Skeletal muscle satellite cell (primary cell): ENCODE data around the gene FANCI.
"Not testable (repeated sequence)": the region's sequence is repeated elsewhere in the genome, so short reads cannot be mapped to it uniquely, and the experiment has no call there.

Experiments
- H3K27me3 ChIP-seq: 2 replicates; pipeline ENCODE4 v1.7.0; 2013; ENCODE audit warnings: low read length; ENCODE audit not compliant: control insufficient read depth, insufficient read depth
- H3K36me3 ChIP-seq: 2 replicates; pipeline ENCODE4 v1.7.0; 2013; ENCODE audit warnings: mild to moderate bottlenecking, control low read depth, low read length; ENCODE audit not compliant: insufficient read depth
- H3K4me1 ChIP-seq: 2 replicates; pipeline ENCODE4 v1.7.0; 2013; ENCODE audit warnings: low read length; ENCODE audit not compliant: control insufficient read depth, insufficient read depth
- H3K4me2 ChIP-seq: 2 replicates; pipeline ENCODE4 v1.7.0; 2013; ENCODE audit warnings: mild to moderate bottlenecking, low read length
- H3K4me3 ChIP-seq: 2 replicates; pipeline ENCODE4 v1.7.0; 2013; ENCODE audit warnings: low read length
- H3K9ac ChIP-seq: 2 replicates; pipeline ENCODE4 v1.7.0; 2013; ENCODE audit warnings: mild to moderate bottlenecking, low read depth, low read length, moderate library complexity
- H3K9me3 ChIP-seq: replicated peaks from 2 replicates; pipeline ENCODE4 v1.7.0; 2013; ENCODE audit warnings: mild to moderate bottlenecking, control low read depth, low read length

Gene FANCI

GRCh38 chr15:89277281-89277680, 33.5 kb downstream of the FANCI start:
- not testable (repeated sequence) for H3K36me3 ChIP-seq, H3K27me3 ChIP-seq, H3K4me2 ChIP-seq, H3K9me3 ChIP-seq, H3K4me1 ChIP-seq, H3K4me3 ChIP-seq, H3K9ac ChIP-seq

GRCh38 chr15:89278307-89278706, 34.5 kb downstream of the FANCI start:
- Histone ChIP-seq H3K9ac (no peak overlapping the region), H3K4me1 (no peaks in the 10 kb centered on the region), H3K4me2 (no peak overlapping the region), H3K9me3 (no peaks in the 10 kb centered on the region), H3K36me3 (no peaks in the 10 kb centered on the region), H3K27me3 (no peaks in the 10 kb centered on the region), H3K4me3 (no peak overlapping the region)

GRCh38 chr15:89282631-89283030, 38.9 kb downstream of the FANCI start:
- Histone ChIP-seq H3K9ac (no peak overlapping the region), H3K4me2 (no peak overlapping the region), H3K9me3 (no peaks in the 10 kb centered on the region), H3K4me3 (no peak overlapping the region), H3K27me3 (no peaks in the 10 kb centered on the region), H3K36me3 (peaks cover 3% of the 10 kb centered on the region), H3K4me1 (no peaks in the 10 kb centered on the region)

- H3K9me3 ChIP-seq = no peaks in the 10 kb centered on the region
- H3K4me2 ChIP-seq = no peak overlapping the region
- H3K9ac ChIP-seq = no peak overlapping the region
- H3K4me1 ChIP-seq = no peaks in the 10 kb centered on the region
- H3K36me3 ChIP-seq = peaks cover 3% of the 10 kb centered on the region
- no peaks in the 10 kb centered on the region for H3K27me3 ChIP-seq
- no peak overlapping the region for H3K4me3 ChIP-seq
Observed at GRCh38 chr15:89283201-89283600, 39.4 kb downstream of the FANCI start.

- Histone ChIP-seq H3K9me3 (no peaks in the 10 kb centered on the region), H3K4me2 (no peak overlapping the region), H3K4me3 (no peak overlapping the region), H3K4me1 (no peaks in the 10 kb centered on the region), H3K9ac (no peak overlapping the region), H3K27me3 (no peaks in the 10 kb centered on the region), H3K36me3 (peaks cover 12% of the 10 kb centered on the region)
Observed at GRCh38 chr15:89291934-89292438, 48.2 kb downstream of the FANCI start.

GRCh38 chr15:89293012-89293411, 49.2 kb downstream of the FANCI start:
- Histone ChIP-seq H3K9ac (no peak overlapping the region), H3K36me3 (peaks cover 12% of the 10 kb centered on the region), H3K9me3 (no peaks in the 10 kb centered on the region), H3K27me3 (no peaks in the 10 kb centered on the region), H3K4me1 (no peaks in the 10 kb centered on the region), H3K4me3 (no peak overlapping the region), H3K4me2 (no peak overlapping the region)

GRCh38 chr15:89299896-89300295, 56.1 kb downstream of the FANCI start:
- H3K9ac ChIP-seq = no peak overlapping the region
- no peaks in the 10 kb centered on the region for H3K27me3 ChIP-seq
- no peak overlapping the region for H3K4me3 ChIP-seq
- H3K4me1 ChIP-seq = no peaks in the 10 kb centered on the region
- no peak overlapping the region for H3K4me2 ChIP-seq
- peaks cover 32% of the 10 kb centered on the region for H3K36me3 ChIP-seq
- peaks cover 3% of the 10 kb centered on the region for H3K9me3 ChIP-seq

GRCh38 chr15:89301304-89302089, 57.7 kb downstream of the FANCI start:
- Histone ChIP-seq H3K36me3 (peaks cover 34% of the 10 kb centered on the region), H3K27me3 (no peaks in the 10 kb centered on the region)

GRCh38 chr15:89303986-89304385, 60.2 kb downstream of the FANCI start:
- Histone ChIP-seq H3K9ac (no peak overlapping the region), H3K4me3 (no peak overlapping the region), H3K36me3 (peaks cover 34% of the 10 kb centered on the region), H3K4me1 (peaks cover 17% of the 10 kb centered on the region), H3K27me3 (no peaks in the 10 kb centered on the region), H3K9me3 (peaks cover 3% of the 10 kb centered on the region), H3K4me2 (no peak overlapping the region)

More at GRCh38 chr15:89301304-89302089, 57.7 kb downstream of the FANCI start:
- Histone ChIP-seq H3K4me2 (no peak overlapping the region), H3K4me3 (no peak overlapping the region), H3K4me1 (no peaks in the 10 kb centered on the region), H3K9ac (no peak overlapping the region), H3K9me3 (peaks cover 3% of the 10 kb centered on the region)

GRCh38 chr15:89305395-89305794, 61.6 kb downstream of the FANCI start:
- Histone ChIP-seq H3K4me1 (peaks cover 17% of the 10 kb centered on the region), H3K9me3 (peaks cover 3% of the 10 kb centered on the region), H3K9ac (no peak overlapping the region), H3K4me2 (no peak overlapping the region), H3K36me3 (peaks cover 38% of the 10 kb centered on the region), H3K27me3 (no peaks in the 10 kb centered on the region), H3K4me3 (no peak overlapping the region)

- Histone ChIP-seq H3K9me3 (peaks cover 3% of the 10 kb centered on the region), H3K27me3 (no peaks in the 10 kb centered on the region)
Observed at GRCh38 chr15:89307046-89307587, 63.3 kb downstream of the FANCI start.

GRCh38 chr15:89307791-89308190, 64.0 kb downstream of the FANCI start:
- Histone ChIP-seq H3K4me2 (no peak overlapping the region), H3K36me3 (peaks cover 26% of the 10 kb centered on the region), H3K9me3 (peaks cover 3% of the 10 kb centered on the region), H3K9ac (no peak overlapping the region), H3K4me1 (peaks cover 17% of the 10 kb centered on the region), H3K27me3 (no peaks in the 10 kb centered on the region), H3K4me3 (no peak overlapping the region)

More at GRCh38 chr15:89307046-89307587, 63.3 kb downstream of the FANCI start:
- H3K36me3 ChIP-seq = peaks cover 26% of the 10 kb centered on the region
- no peak overlapping the region for H3K4me2 ChIP-seq
- H3K4me1 ChIP-seq = peaks cover 17% of the 10 kb centered on the region
- no peak overlapping the region for H3K4me3 ChIP-seq
- H3K9ac ChIP-seq = peak overlapping the region; percentile 44
